Stimulated activated CD4-positive, alpha-beta T cell treated with anti-CD3 and anti-CD28 coated beads, Interleukin-1b, Interleukin-23, amount 100 ng/mL, for 4 hours (primary cell): ENCODE results near the gene THEMIS2.
A peak's percentile ranks its signal among the peaks of the same experiment; 100 is the strongest.
"Not testable (repeated sequence)": the region's sequence is repeated elsewhere in the genome, so short reads cannot be mapped to it uniquely, and the experiment has no call there.

ENCODE experiments used
- DNase-seq, 2 donors: peaks; one replicate each; pipeline ENCODE4 v3.0.0-alpha.2; 2020; ENCODE audit warnings: low read depth in 2 of 2

The THEMIS2 gene

GRCh38 chr1:27872059-27872801, at the start of gene THEMIS2:
TSS of gene THEMIS2 (plus strand) at chr1:27872544. CDS start at chr1:27872572, 28 bp downstream.
- DNase-seq, result peak; percentile 70 to 82

- no peak for DNase-seq
Observed at GRCh38 chr1:27823784-27824183, 48.6 kb upstream of the THEMIS2 start.

- no peak for DNase-seq
Observed at GRCh38 chr1:27824411-27824810, 47.9 kb upstream of the THEMIS2 start.

- DNase-seq, result not testable (repeated sequence)
Observed at GRCh38 chr1:27829339-27829960, 42.9 kb upstream of the THEMIS2 start.

- peak; percentile 78 to 80 for DNase-seq
Observed at GRCh38 chr1:27830621-27831440, 41.5 kb upstream of the THEMIS2 start, which contains the start of gene PPP1R8. TSS of gene PPP1R8 (plus strand) at chr1:27830782. CDS start at chr1:27830836, 54 bp downstream.

GRCh38 chr1:27831568-27832410, 40.6 kb upstream of the THEMIS2 start:
- DNase-seq, result no peak

- no peak for DNase-seq
Observed at GRCh38 chr1:27832762-27833161, 39.6 kb upstream of the THEMIS2 start.

- DNase-seq, result no peak
Observed at GRCh38 chr1:27833470-27833869, 38.9 kb upstream of the THEMIS2 start.

GRCh38 chr1:27835046-27835445, 37.3 kb upstream of the THEMIS2 start:
- DNase-seq, result no peak

GRCh38 chr1:27835501-27835900, 36.8 kb upstream of the THEMIS2 start:
- DNase-seq, result no peak

GRCh38 chr1:27849951-27850350, 22.4 kb upstream of the THEMIS2 start:
- no peak for DNase-seq

GRCh38 chr1:27855085-27855484, 17.3 kb upstream of the THEMIS2 start:
- DNase-seq, result no peak

- DNase-seq, result no peak
Observed at GRCh38 chr1:27856561-27857343, 15.6 kb upstream of the THEMIS2 start.

GRCh38 chr1:27857552-27857951, 14.8 kb upstream of the THEMIS2 start:
- not testable (repeated sequence) for DNase-seq

- DNase-seq, result peak; percentile 78 to 86
Observed at GRCh38 chr1:27858072-27858948, 14.0 kb upstream of the THEMIS2 start.

- no peak for DNase-seq
Observed at GRCh38 chr1:27858949-27859576, 13.3 kb upstream of the THEMIS2 start.

- DNase-seq, result no peak
Observed at GRCh38 chr1:27861436-27861835, 10.9 kb upstream of the THEMIS2 start.

- DNase-seq, result no peak
Observed at GRCh38 chr1:27862004-27862403, 10.3 kb upstream of the THEMIS2 start.
